Measurements from ENCODE around the gene BPIFA1. TPM values are rescaled to one million over a fixed set of nuclear protein-coding genes. Genes with fewer than 3 reads are reported as not detected.

BPIFA1 gene
- polyA plus RNA-seq: not detected

DNA sequence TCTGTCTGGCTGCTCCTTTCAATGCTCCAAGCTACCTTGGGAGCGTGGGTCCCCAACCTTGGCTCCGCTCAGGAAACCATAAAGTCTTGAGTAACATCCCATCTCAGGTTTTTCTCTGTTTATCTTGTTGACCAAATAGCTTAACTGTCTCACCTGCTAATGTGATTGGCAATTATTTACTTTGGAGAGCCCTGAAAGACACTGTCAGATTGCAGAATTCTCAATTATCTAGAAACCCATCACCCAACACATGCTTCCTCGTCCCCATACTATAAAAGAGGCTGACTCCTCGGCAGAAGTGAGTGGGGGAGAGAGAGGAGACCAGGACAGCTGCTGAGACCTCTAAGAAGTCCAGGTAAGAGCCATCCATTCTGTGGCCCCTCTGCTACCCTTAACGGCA lies at the start of gene BPIFA1:
Gene BPIFA1 (plus strand): TSS at position 301 of the 400 bp plus-strand sequence. CDS start 1,716 bp downstream, outside the sequence.
- 37 to 64% (median 54%) methylated on average over 5 of the region's 5 CpGs for WGBS, 3 donors
- no peak within 1 kb of the TSS for H3K27ac ChIP-seq (ENCODE audit: low read depth, low read length)

DNA sequence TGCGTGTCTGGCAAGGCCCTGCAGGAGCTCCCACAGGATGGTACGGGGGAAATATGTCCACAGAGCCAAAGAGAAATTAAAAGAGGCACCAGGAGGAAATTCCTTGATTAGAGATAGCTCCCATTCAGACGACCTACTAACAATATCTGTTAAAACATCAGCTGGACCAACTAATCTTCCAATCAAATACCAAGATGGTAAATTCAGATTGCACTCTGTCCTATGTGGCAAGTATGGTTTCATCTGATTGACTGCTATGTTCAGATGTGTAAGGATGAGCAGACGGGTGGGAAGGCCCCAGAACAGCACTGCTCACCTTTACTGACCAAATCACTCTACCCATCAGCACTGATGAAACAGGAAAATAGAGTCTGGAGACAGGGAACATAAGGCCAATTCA lies 48.3 kb upstream of the BPIFA1 start:
- H3K27ac ChIP-seq (ENCODE audit: low read depth, low read length): no peak overlapping the region
- 74 to 80% (median 79%) methylated on average over 4 of the region's 4 CpGs for WGBS, 3 donors

DNA sequence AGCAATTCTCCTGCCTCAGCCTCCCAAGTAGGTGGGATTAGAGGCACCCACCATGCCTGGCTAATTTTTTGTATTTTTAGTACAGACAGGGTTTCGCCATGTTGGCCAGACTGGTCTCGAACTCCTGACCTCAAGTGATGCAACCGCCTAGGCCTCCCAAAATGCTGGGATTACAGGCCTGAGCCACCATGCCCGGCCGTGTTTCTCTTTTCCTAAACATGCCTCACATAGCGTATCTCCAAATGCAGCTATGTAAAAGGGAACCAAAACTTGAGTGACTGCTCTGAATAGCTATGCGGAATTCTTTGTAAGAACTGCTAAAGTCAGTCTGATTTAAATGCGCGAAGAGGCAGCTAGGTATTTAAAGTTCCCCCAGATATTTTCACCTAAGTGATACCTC lies 47.4 kb upstream of the BPIFA1 start:
- no peak overlapping the region for H3K27ac ChIP-seq (ENCODE audit: low read depth, low read length)
- 81 to 86% (median 81%) methylated on average over 9 of the region's 9 CpGs for WGBS, 3 donors

DNA sequence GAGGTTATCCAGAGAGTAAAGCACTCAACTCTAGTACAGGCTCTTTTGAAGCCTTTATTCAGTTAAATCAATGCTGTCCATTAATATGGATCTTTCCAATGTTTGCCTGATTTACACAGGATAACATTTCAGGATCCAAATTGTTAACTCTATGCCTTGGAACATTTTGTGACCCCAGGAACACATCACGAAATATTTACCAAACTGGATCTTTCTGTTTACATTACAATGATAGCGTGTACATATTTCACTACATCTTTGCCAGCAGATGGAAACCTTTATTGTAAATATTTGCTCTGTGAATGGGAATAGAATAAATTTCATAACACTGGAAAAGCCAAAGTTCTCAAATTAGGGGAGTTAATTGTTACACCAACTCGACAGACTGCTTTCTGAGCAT lies 44.3 kb upstream of the BPIFA1 start:
- WGBS, 3 donors: 8 to 42% (median 41%) methylated on average over 3 of the region's 3 CpGs
- no peak overlapping the region for H3K27ac ChIP-seq (ENCODE audit: low read depth, low read length)

DNA sequence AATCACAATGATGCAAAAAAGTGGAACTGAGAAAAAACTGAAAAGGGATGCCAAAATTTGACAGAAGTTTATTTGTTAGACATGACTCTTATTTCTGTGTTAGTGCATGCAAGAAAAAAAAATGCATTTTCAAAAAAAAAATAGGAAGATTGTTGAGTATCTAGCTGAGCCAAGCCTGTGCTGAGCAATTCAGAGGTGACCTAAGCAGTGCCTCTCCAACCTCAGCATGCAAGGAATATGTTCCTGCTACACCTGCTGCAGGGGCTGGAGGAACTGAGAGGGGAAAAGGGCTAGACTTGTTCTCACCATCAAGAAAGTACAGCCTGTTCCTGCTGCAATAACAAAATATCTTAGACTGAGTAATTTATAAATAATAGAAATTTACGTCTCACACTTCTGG lies 43.8 kb upstream of the BPIFA1 start:
- WGBS, 3 donors: 75 to 90% (median 88%) methylated on average over 1 of the region's 1 CpG
- H3K27ac ChIP-seq (ENCODE audit: low read depth, low read length): no peak overlapping the region

DNA sequence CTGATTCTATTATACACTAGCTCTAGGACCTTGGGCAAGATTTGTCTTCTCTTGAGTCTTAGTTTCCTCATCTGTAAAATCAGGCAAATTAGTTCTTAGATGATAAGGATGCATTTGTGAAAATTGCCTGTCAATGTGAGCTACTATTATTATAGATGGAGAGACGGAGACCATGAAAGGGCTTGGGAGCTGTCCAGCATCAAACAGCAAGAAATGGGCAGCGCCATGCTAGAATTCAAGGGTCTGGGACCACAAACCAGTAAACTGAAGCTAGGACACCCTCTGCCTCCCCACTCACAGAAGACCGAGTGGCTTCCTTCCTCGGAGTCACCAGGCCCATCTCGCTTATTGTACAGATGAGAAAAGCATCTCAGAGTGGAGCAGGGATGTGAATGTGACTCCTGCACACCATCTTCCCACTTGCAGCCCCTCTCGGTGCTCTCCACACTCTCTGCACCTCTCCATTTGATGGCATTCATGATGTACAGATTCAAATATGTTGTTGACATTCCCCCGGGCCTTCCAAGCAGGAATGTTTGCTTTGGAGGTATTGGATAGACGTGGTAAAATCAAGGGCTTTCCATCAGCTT lies 42.8 kb upstream of the BPIFA1 start:
- 56 to 67% (median 67%) methylated on average over 8 of the region's 8 CpGs for WGBS, 3 donors
- H3K27ac ChIP-seq (ENCODE audit: low read depth, low read length): no peak overlapping the region

DNA sequence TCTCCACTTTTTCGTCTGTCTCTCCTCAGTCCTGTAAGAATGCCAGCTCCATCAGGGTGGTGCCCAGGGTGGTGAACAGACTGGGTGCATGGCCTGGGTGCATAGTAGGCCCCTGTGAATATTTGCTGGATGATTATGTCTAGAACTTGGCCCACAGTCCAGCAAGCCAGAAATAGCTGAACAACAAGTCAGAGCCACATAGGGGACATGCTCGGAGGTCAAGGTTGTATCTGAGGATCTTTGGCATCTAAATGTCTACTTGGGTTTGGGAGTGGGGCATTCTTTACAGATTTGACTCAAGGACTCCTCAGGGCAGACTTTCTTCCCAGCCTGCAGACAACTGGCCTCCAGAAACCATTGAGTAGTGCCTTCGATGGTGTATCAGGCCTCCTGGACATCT lies 36.8 kb upstream of the BPIFA1 start:
- 65 to 86% (median 79%) methylated on average over 3 of the region's 3 CpGs for WGBS, 3 donors
- no peak overlapping the region for H3K27ac ChIP-seq (ENCODE audit: low read depth, low read length)

DNA sequence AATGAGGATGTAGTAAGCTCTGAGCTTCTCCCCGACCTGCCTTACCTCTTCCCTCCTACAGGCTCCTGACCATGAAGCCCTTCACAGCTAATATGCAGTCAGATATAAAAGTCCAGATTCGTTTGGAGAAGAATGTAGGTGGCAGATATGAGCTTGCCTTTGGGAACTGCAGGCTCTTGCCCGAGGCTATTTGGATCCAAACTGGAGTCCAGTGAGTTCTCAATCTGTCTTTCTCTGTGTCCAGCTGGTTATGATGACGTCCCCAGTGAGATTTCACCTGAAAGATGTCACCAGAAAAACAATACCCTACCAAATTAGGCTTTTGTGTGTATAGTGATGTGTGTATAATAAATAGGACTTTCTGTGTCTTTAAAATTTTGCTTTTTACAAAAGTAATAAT lies 33.3 kb upstream of the BPIFA1 start:
- WGBS, 3 donors: 39 to 57% (median 56%) methylated on average over 4 of the region's 4 CpGs
- H3K27ac ChIP-seq (ENCODE audit: low read depth, low read length): no peak overlapping the region

DNA sequence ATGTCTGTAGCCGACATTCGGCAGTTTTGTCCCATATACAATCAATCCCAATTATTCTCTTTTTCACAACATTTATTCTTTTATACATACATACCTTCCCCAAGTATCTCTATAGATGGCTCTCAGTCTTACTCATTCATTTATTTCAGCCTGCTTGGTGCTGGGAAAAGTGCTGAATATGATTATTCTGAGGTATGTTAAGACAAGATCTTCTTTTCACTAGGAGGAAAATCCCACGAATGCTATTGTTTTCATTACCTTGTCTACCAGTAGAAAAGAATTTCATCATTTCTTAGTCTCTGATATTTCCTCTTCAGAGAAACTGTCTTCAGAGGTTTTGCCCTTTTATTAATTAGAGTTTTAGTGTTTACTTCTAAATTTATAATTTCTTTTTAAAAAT lies 32.4 kb upstream of the BPIFA1 start:
- no peak overlapping the region for H3K27ac ChIP-seq (ENCODE audit: low read depth, low read length)
- WGBS, 3 donors: 78 to 89% (median 87%) methylated on average over 3 of the region's 3 CpGs

DNA sequence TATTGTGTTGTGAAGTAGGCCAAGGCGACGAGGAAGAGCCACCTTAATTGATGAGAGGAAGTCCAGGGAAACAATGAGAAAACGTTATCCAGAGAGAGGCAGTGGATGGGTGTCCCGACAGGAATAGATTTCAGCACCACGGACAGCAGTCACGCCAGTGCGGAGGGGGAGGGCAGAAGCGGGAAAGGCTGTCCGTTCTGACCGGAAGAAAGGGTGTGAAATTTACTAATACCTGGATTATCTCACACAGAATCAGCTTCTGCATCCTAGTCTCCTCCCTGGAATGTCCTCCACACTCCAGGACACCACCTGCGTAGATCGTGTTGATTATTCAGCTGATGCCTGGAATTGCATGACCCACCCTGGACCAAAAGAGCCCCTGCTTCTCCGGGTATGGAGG lies 26.0 kb upstream of the BPIFA1 start:
- WGBS, 3 donors: 2 to 7% (median 6%) methylated on average over 13 of the region's 13 CpGs
- no peak overlapping the region for H3K27ac ChIP-seq (ENCODE audit: low read depth, low read length)

DNA sequence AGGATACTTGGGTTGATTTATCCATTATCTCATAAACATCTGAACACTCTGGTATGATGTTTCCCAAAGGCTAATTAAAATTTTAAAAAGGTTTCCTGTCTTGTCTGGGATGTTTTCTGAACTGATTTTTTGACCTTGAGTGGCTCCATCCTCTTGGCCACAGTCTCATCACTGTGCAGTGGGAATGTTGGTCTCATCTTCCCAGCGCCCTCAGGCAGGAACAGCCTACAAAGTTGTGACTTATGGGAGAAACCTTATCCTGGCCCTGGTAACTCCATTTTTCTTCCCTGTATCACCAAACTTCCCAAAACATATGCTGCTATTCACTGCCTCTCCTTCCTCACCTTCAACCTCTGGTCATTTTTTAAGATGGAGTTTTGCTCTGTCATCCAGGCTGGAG lies 25.4 kb upstream of the BPIFA1 start:
- H3K27ac ChIP-seq (ENCODE audit: low read depth, low read length): no peak overlapping the region
- WGBS, 3 donors: 33 to 52% (median 47%) methylated on average over 1 of the region's 1 CpG

DNA sequence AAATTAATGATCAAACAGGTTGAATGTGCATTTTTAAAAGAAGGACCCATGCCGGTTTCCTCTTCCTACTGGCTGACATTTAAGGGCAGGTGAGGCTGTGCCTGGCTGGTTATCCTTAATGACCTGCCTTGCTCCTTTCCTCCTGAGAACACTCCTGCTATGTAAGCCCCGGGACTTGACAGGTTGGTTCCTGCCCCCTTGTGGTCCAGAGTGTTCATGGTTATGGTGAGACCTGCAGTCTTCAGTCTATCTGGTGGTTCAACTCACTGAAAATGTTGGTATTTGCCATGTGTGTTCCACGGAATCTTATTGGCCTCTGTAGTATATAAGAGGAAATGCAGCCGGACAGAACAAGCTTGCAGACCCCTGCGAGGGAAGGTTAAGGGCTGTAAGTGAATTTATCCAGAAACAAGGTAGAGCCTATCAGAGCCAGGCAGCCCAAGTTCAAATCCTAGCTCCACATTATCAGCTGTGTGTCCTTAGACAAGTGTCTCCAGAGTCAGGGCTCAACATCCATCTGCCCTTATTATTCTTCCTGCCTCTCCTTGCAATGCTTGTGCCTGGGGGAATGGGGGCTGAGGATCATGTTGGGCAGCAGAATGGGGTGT lies 23.9 kb upstream of the BPIFA1 start:
- no peak overlapping the region for H3K27ac ChIP-seq (ENCODE audit: low read depth, low read length)
- WGBS, 3 donors: 9 to 26% (median 15%) methylated on average over 5 of the region's 5 CpGs

DNA sequence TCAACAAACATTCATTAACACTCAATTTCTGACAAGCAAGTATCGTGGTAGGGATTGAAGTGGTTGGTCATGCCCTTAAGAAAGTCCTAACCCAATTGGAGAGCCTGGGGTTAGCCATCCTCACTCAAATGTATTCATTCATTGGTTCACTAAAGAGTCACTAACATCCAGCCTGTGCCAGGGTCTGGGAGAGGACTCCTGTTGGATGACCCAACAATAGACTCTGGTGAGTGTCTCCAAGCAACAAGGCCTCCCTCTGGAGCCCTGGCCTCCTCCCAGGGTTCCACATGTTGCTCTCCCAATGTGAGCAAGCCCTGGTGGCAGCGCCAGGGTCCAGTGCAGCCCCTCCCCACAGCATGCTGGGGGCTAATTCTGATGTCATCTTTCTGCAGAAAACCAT lies 18.7 kb upstream of the BPIFA1 start, which contains the start of gene BPIFA3:
Gene BPIFA3 (plus strand): TSS at position 301 of the 400 bp plus-strand sequence. CDS start 185 bp downstream, outside the sequence.
- WGBS, 3 donors: 78 to 85% (median 81%) methylated on average over 2 of the region's 2 CpGs
- no peak within 1 kb of the TSS for H3K27ac ChIP-seq (ENCODE audit: low read depth, low read length)

DNA sequence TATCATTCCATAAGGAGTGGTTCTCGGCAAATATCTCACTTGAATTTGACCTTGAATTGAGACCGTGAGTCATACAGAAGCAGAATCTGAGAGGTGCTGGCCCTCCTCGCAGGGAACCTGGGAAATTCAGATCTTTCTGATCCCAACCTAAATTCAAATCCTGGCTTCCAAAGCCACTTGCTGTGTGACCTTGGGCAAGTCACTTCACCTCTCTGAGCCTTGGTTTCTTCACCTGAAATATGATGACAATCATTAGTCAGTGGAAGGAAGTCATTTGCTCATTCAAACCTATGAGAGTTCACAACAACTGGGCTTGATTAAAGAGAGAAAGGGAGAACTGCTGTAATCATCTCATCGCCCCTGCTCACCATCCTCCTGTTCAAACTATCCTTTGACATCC lies 11.4 kb upstream of the BPIFA1 start:
- WGBS, 3 donors: 66 to 90% (median 86%) methylated on average over 4 of the region's 4 CpGs
- no peak overlapping the region for H3K27ac ChIP-seq (ENCODE audit: low read depth, low read length)

DNA sequence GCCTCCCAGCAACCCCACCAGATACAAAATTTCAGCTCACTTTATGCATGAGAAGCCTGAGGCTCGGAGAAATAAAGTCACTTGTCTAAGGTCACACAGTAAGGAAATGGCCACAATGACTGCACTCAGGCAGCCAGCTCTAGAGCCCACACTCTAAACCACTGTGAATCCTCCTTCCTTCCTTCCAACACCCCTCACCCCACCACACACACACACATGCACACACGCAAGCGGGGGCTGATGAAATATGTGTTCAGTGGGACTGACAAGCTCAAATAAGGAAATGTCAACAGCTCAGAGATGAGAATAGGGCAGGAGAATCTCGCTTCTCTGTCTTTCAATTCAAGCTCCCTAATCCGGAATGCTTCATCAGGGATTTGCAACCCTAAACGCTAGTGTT lies 6.0 kb upstream of the BPIFA1 start:
- 38 to 43% (median 40%) methylated on average over 6 of the region's 6 CpGs for WGBS, 3 donors

DNA sequence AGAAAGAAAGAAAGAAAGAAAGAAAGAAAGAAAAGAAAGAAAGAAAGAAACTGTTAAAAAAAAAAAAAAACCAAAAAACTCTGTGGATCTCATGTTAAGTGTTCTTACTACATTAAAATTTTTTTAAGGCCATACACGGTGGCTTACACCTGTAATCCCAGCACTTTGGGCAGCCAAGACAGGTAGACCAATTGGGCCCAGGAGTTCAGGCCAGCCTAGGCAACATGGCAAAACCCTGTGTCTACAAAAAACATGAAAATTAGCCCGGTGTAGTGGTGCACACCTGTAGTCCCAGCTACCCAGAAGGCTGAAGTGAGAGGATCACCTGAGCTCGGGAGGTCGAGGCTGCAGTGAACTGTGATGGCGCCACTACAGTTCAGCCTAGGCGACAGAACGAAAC lies 4.6 kb upstream of the BPIFA1 start:
- 62 to 74% (median 70%) methylated on average over 7 of the region's 7 CpGs for WGBS, 3 donors
- no peak overlapping the region for H3K27ac ChIP-seq (ENCODE audit: low read depth, low read length)

More for the DNA sequence above, 6.0 kb upstream of the BPIFA1 start:
- no peak overlapping the region for H3K27ac ChIP-seq (ENCODE audit: low read depth, low read length)

DNA sequence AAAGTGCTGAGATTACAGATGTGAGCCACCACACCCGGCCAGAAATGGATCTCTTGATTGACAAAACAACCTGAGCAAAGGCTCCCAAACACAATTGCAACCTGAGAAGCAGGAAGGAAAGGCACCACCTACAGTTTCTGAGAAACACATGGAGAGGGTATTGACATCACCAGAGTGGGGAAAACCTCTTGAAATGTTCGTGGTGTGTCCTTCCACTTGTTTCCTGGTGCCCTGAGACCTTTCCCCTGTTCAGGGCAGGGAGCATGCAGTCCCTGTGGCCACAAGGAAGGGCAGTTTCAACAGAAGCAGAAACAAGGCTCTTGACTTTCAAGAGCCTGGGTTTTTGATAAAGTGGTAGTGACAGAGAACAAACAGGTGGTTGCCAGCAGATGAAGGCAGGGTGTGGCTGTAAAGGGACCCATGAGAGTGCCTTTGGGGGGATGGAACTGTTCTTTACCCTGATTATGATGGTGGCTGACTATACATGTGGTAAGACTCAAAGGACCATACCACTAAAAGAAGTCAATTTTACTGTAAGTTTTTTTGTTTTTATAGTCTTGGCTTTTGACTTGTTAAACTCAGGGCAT lies 3.2 kb upstream of the BPIFA1 start:
- H3K27ac ChIP-seq (ENCODE audit: low read depth, low read length): no peak overlapping the region
- WGBS, 3 donors: 13 to 18% (median 15%) methylated on average over 2 of the region's 2 CpGs

DNA sequence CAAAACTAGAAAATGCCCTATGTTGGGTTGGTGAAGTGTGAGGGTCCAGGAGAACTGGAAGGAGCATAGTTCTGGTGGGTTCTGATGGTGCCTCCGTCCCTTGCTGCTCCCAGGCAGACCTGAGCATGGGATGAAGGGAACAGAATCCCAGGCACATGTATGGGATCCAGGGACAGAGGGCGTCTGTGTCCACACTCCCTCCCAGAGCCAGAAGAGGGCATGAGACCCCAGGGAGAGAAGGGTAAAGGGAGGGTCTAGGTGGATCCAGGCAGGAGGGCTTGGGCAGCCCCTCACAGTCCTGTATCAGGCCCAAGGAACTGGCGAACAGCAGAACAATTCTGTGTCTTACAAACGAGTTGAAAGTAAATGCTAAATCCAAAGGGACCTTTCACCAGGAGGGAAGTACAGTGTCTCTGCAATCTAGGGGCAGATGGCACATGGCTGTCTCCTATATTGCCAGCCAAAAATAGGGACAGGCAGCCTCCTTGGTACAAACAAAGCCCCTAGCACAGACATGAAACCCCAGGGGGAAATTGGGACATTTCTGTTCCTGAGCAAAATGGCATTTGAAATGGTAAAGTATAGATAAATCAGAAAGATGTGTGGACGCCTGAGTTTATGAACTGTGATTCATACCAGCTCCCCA lies 2.5 kb upstream of the BPIFA1 start:
- WGBS, 3 donors: 24 to 38% (median 31%) methylated on average over 5 of the region's 5 CpGs
- no peak overlapping the region for H3K27ac ChIP-seq (ENCODE audit: low read depth, low read length)

DNA sequence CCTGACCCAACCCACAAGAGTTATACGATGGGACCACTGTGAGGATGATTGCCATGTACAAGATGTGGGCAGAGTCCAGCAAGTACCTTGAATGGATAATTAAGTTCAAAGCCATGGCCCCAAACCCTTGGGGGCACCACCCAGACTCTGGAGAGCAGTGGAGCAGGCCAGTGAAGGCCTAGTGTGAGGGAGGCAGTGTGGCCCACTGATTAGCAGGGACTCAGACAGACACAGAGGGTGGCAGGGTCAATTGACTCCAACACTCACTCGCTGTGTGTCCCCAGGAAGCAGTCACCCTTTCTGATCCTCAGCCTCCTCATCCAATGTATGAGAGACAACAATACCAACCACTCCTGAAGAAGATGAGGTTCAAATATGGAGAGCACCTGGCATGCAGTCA lies 1.7 kb upstream of the BPIFA1 start:
- H3K27ac ChIP-seq (ENCODE audit: low read depth, low read length): no peak overlapping the region
- 81 to 92% (median 91%) methylated on average over 2 of the region's 2 CpGs for WGBS, 3 donors

All from adipose tissue (tissue), 3 donors.